ENCODE data around the gene SP8.

The SP8 gene

GRCh38 chr7:20777377-20778062 lies 9.2 kb downstream of the SP8 start:
- Mint-ChIP-seq H3K36me3 (ENCODE audit: insufficient read depth) (no peaks in the 10 kb centered on the region), H3K27me3 (peaks cover 78% of the 10 kb centered on the region), H3K4me1 (peaks cover 11% of the 10 kb centered on the region), H3K4me3 (peak overlapping the region; percentile 47), H3K27ac (ENCODE audit: low read depth) (no peak overlapping the region), H3K9me3 (peaks cover 5% of the 10 kb centered on the region)
- DNase-seq (ENCODE audit: low spot score in 2 of 2), result no peak
- ATAC-seq (replicated peaks; ENCODE audit: extremely low read depth, poor library complexity, severe bottlenecking), result no peak

- H3K27me3 Mint-ChIP-seq, result peaks cover 82% of the 10 kb centered on the region
- no peak for DNase-seq (ENCODE audit: low spot score in 2 of 2)
- H3K36me3 Mint-ChIP-seq (ENCODE audit: insufficient read depth), result no peaks in the 10 kb centered on the region
- peaks cover 5% of the 10 kb centered on the region for H3K9me3 Mint-ChIP-seq
- no peak overlapping the region for H3K4me3 Mint-ChIP-seq
- no peak overlapping the region for H3K27ac Mint-ChIP-seq (ENCODE audit: low read depth)
- H3K4me1 Mint-ChIP-seq, result peaks cover 11% of the 10 kb centered on the region
- ATAC-seq (replicated peaks; ENCODE audit: extremely low read depth, poor library complexity, severe bottlenecking), result no peak
These were observed 9.7 kb downstream of the SP8 start for GRCh38 chr7:20776942-20777341.

GRCh38 chr7:20776214-20776911 lies 10.3 kb downstream of the SP8 start:
- ATAC-seq (replicated peaks; ENCODE audit: extremely low read depth, poor library complexity, severe bottlenecking), result no peak
- no peak overlapping the region for H3K4me3 Mint-ChIP-seq
- H3K27ac Mint-ChIP-seq (ENCODE audit: low read depth), result no peak overlapping the region
- DNase-seq (ENCODE audit: low spot score in 2 of 2), result no peak
- H3K36me3 Mint-ChIP-seq (ENCODE audit: insufficient read depth), result no peaks in the 10 kb centered on the region
- peaks cover 79% of the 10 kb centered on the region for H3K27me3 Mint-ChIP-seq
- peaks cover 5% of the 10 kb centered on the region for H3K9me3 Mint-ChIP-seq
- H3K4me1 Mint-ChIP-seq, result peaks cover 11% of the 10 kb centered on the region

GRCh38 chr7:20754001-20754400 lies 32.7 kb downstream of the SP8 start:
- DNase-seq (ENCODE audit: low spot score in 2 of 2) (no peak), ATAC-seq (replicated peaks; ENCODE audit: extremely low read depth, poor library complexity, severe bottlenecking) (no peak)
- Mint-ChIP-seq H3K9me3 (no peaks in the 10 kb centered on the region), H3K36me3 (ENCODE audit: insufficient read depth) (no peaks in the 10 kb centered on the region), H3K27ac (ENCODE audit: low read depth) (no peak overlapping the region), H3K4me3 (no peak overlapping the region), H3K27me3 (peaks cover 8% of the 10 kb centered on the region), H3K4me1 (no peaks in the 10 kb centered on the region)

GRCh38 chr7:20749906-20750305 lies 36.8 kb downstream of the SP8 start:
- Mint-ChIP-seq H3K27ac (ENCODE audit: low read depth) (no peak overlapping the region), H3K9me3 (no peaks in the 10 kb centered on the region), H3K4me1 (no peaks in the 10 kb centered on the region), H3K4me3 (no peak overlapping the region), H3K27me3 (peaks cover 8% of the 10 kb centered on the region), H3K36me3 (ENCODE audit: insufficient read depth) (no peaks in the 10 kb centered on the region)
- DNase-seq (ENCODE audit: low spot score in 2 of 2), result no peak
- ATAC-seq (replicated peaks; ENCODE audit: extremely low read depth, poor library complexity, severe bottlenecking), result no peak

GRCh38 chr7:20748853-20749252 lies 37.8 kb downstream of the SP8 start:
- Mint-ChIP-seq H3K9me3 (no peaks in the 10 kb centered on the region), H3K4me3 (no peak overlapping the region), H3K4me1 (no peaks in the 10 kb centered on the region), H3K27ac (ENCODE audit: low read depth) (no peak overlapping the region), H3K36me3 (ENCODE audit: insufficient read depth) (no peaks in the 10 kb centered on the region), H3K27me3 (peaks cover 8% of the 10 kb centered on the region)
- no peak for ATAC-seq (replicated peaks; ENCODE audit: extremely low read depth, poor library complexity, severe bottlenecking)
- no peak for DNase-seq (ENCODE audit: low spot score in 2 of 2)

GRCh38 chr7:20747001-20747400 lies 39.7 kb downstream of the SP8 start:
- no peak overlapping the region for H3K4me3 Mint-ChIP-seq
- no peak overlapping the region for H3K27ac Mint-ChIP-seq (ENCODE audit: low read depth)
- H3K27me3 Mint-ChIP-seq, result peaks cover 8% of the 10 kb centered on the region
- no peaks in the 10 kb centered on the region for H3K9me3 Mint-ChIP-seq
- DNase-seq (ENCODE audit: low spot score in 2 of 2) (no peak), ATAC-seq (replicated peaks; ENCODE audit: extremely low read depth, poor library complexity, severe bottlenecking) (no peak)
- H3K36me3 Mint-ChIP-seq (ENCODE audit: insufficient read depth), result no peaks in the 10 kb centered on the region
- no peaks in the 10 kb centered on the region for H3K4me1 Mint-ChIP-seq

GRCh38 chr7:20745702-20746101 lies 41.0 kb downstream of the SP8 start:
- ATAC-seq (replicated peaks; ENCODE audit: extremely low read depth, poor library complexity, severe bottlenecking) (no peak), DNase-seq (ENCODE audit: low spot score in 2 of 2) (no peak)
- Mint-ChIP-seq H3K27ac (ENCODE audit: low read depth) (no peak overlapping the region), H3K4me1 (no peaks in the 10 kb centered on the region), H3K27me3 (peaks cover 8% of the 10 kb centered on the region), H3K36me3 (ENCODE audit: insufficient read depth) (no peaks in the 10 kb centered on the region), H3K9me3 (no peaks in the 10 kb centered on the region), H3K4me3 (no peak overlapping the region)

- no peak for DNase-seq (ENCODE audit: low spot score in 2 of 2)
- Mint-ChIP-seq H3K27ac (ENCODE audit: low read depth) (no peak overlapping the region), H3K4me1 (no peaks in the 10 kb centered on the region), H3K36me3 (ENCODE audit: insufficient read depth) (no peaks in the 10 kb centered on the region), H3K9me3 (no peaks in the 10 kb centered on the region), H3K4me3 (no peak overlapping the region), H3K27me3 (peaks cover 6% of the 10 kb centered on the region)
- ATAC-seq (replicated peaks; ENCODE audit: extremely low read depth, poor library complexity, severe bottlenecking), result no peak
These were observed 41.7 kb downstream of the SP8 start for GRCh38 chr7:20744954-20745446.

GRCh38 chr7:20742913-20743312 lies 43.8 kb downstream of the SP8 start:
- H3K27me3 Mint-ChIP-seq, result no peaks in the 10 kb centered on the region
- no peak overlapping the region for H3K4me3 Mint-ChIP-seq
- H3K36me3 Mint-ChIP-seq (ENCODE audit: insufficient read depth), result no peaks in the 10 kb centered on the region
- H3K27ac Mint-ChIP-seq (ENCODE audit: low read depth), result no peak overlapping the region
- ATAC-seq (replicated peaks; ENCODE audit: extremely low read depth, poor library complexity, severe bottlenecking) (no peak), DNase-seq (ENCODE audit: low spot score in 2 of 2) (no peak)
- H3K4me1 Mint-ChIP-seq, result no peaks in the 10 kb centered on the region
- H3K9me3 Mint-ChIP-seq, result no peaks in the 10 kb centered on the region

GRCh38 chr7:20741801-20742200 lies 44.9 kb downstream of the SP8 start:
- no peak for DNase-seq (ENCODE audit: low spot score in 2 of 2)
- H3K27me3 Mint-ChIP-seq, result no peaks in the 10 kb centered on the region
- no peak overlapping the region for H3K27ac Mint-ChIP-seq (ENCODE audit: low read depth)
- no peaks in the 10 kb centered on the region for H3K4me1 Mint-ChIP-seq
- no peaks in the 10 kb centered on the region for H3K9me3 Mint-ChIP-seq
- ATAC-seq (replicated peaks; ENCODE audit: extremely low read depth, poor library complexity, severe bottlenecking), result no peak
- no peak overlapping the region for H3K4me3 Mint-ChIP-seq
- H3K36me3 Mint-ChIP-seq (ENCODE audit: insufficient read depth), result no peaks in the 10 kb centered on the region

GRCh38 chr7:20738518-20739481 lies 47.9 kb downstream of the SP8 start:
- no peak for ATAC-seq (replicated peaks; ENCODE audit: extremely low read depth, poor library complexity, severe bottlenecking)
- no peaks in the 10 kb centered on the region for H3K4me1 Mint-ChIP-seq
- H3K27me3 Mint-ChIP-seq, result no peaks in the 10 kb centered on the region
- peaks cover 7% of the 10 kb centered on the region for H3K9me3 Mint-ChIP-seq
- no peak overlapping the region for H3K4me3 Mint-ChIP-seq
- DNase-seq (ENCODE audit: low spot score in 2 of 2), result no peak
- H3K36me3 Mint-ChIP-seq (ENCODE audit: insufficient read depth), result no peaks in the 10 kb centered on the region
- no peak overlapping the region for H3K27ac Mint-ChIP-seq (ENCODE audit: low read depth)

Measured in central memory CD8-positive, alpha-beta T cell (primary cell).